Activated CD4-positive, alpha-beta T cell treated with anti-CD3 and anti-CD28 coated beads, Interleukin-2, amount 50 U/mL, for 24 hours (primary cell): ENCODE results near the gene HRCT1.
A peak's percentile ranks its signal among the peaks of the same experiment; 100 is the strongest.
"Not testable (repeated sequence)": the region's sequence is repeated elsewhere in the genome, so short reads cannot be mapped to it uniquely, and the experiment has no call there.

ENCODE experiments used
- DNase-seq, 2 donors: peaks; one replicate each; pipeline ENCODE4 v3.0.0-alpha.2; 2020; ENCODE audit warnings: low read depth in 1 of 2, low spot score in 1 of 2

HRCT1 gene

GRCh38 chr9:35915681-35916294, 9.8 kb downstream of the HRCT1 start:
- no peak for DNase-seq

GRCh38 chr9:35917261-35917660, 11.3 kb downstream of the HRCT1 start:
- DNase-seq, result no peak

GRCh38 chr9:35918780-35919179, 12.8 kb downstream of the HRCT1 start:
- no peak for DNase-seq

GRCh38 chr9:35919212-35920008, 13.4 kb downstream of the HRCT1 start:
- DNase-seq, result no peak

- no peak for DNase-seq
Observed at GRCh38 chr9:35920051-35920620, 14.1 kb downstream of the HRCT1 start.

GRCh38 chr9:35923598-35923926, 17.6 kb downstream of the HRCT1 start:
- DNase-seq, result no peak

- DNase-seq, result peak in 1 of 2 donors; percentile 44
Observed at GRCh38 chr9:35923927-35924763, 18.1 kb downstream of the HRCT1 start.

- no peak for DNase-seq
Observed at GRCh38 chr9:35928591-35929452, 22.8 kb downstream of the HRCT1 start.

GRCh38 chr9:35929453-35929718, 23.4 kb downstream of the HRCT1 start:
- no peak for DNase-seq

- DNase-seq, result no peak
Observed at GRCh38 chr9:35930521-35930920, 24.5 kb downstream of the HRCT1 start.

- DNase-seq, result no peak
Observed at GRCh38 chr9:35930989-35931388, 25.0 kb downstream of the HRCT1 start.

GRCh38 chr9:35932735-35933134, 26.7 kb downstream of the HRCT1 start:
- no peak for DNase-seq

GRCh38 chr9:35933550-35934067, 27.6 kb downstream of the HRCT1 start:
- DNase-seq, result no peak

- not testable (repeated sequence) for DNase-seq
Observed at GRCh38 chr9:35934069-35934468, 28.1 kb downstream of the HRCT1 start.

- no peak for DNase-seq
Observed at GRCh38 chr9:35935261-35935660, 29.3 kb downstream of the HRCT1 start.

- no peak for DNase-seq
Observed at GRCh38 chr9:35935755-35936509, 29.9 kb downstream of the HRCT1 start.

- DNase-seq, result no peak
Observed at GRCh38 chr9:35937227-35937626, 31.2 kb downstream of the HRCT1 start.

GRCh38 chr9:35938474-35939356, 32.7 kb downstream of the HRCT1 start:
- no peak for DNase-seq

- no peak for DNase-seq
Observed at GRCh38 chr9:35939679-35940250, 33.8 kb downstream of the HRCT1 start.
